Measurements from ENCODE around the gene SLX4IP.

Gene SLX4IP

GRCh38 chr20:10467681-10468339 is 32.7 kb downstream of the SLX4IP start:
- DNase-seq, result no peak

GRCh38 chr20:10468340-10468845 is 33.3 kb downstream of the SLX4IP start:
- no peak for DNase-seq

GRCh38 chr20:10469056-10469455 is 34.0 kb downstream of the SLX4IP start:
- DNase-seq, result no peak

- peak; percentile 50 for DNase-seq
Observed at GRCh38 chr20:10469599-10469998, 34.5 kb downstream of the SLX4IP start.

GRCh38 chr20:10470276-10470675 is 35.2 kb downstream of the SLX4IP start:
- DNase-seq, result no peak

- DNase-seq, result no peak
Observed at GRCh38 chr20:10472871-10473270, 37.8 kb downstream of the SLX4IP start.

- DNase-seq, result no peak
Observed at GRCh38 chr20:10474606-10475184, 39.6 kb downstream of the SLX4IP start.

- no peak for DNase-seq
Observed at GRCh38 chr20:10475225-10475624, 40.1 kb downstream of the SLX4IP start.

- DNase-seq, result no peak
Observed at GRCh38 chr20:10476319-10476724, 41.2 kb downstream of the SLX4IP start.

GRCh38 chr20:10478205-10478604 is 43.1 kb downstream of the SLX4IP start:
- DNase-seq, result no peak

- no peak for DNase-seq
Observed at GRCh38 chr20:10478930-10479329, 43.8 kb downstream of the SLX4IP start.

GRCh38 chr20:10481676-10482075 is 46.6 kb downstream of the SLX4IP start:
- DNase-seq, result no peak

- DNase-seq, result no peak
Observed at GRCh38 chr20:10483691-10484090, 48.6 kb downstream of the SLX4IP start.

GRCh38 chr20:10487142-10488136 is 52.3 kb downstream of the SLX4IP start:
- DNase-seq, result no peak

- no peak for DNase-seq
Observed at GRCh38 chr20:10488534-10488933, 53.4 kb downstream of the SLX4IP start.

GRCh38 chr20:10489853-10490252 is 54.7 kb downstream of the SLX4IP start:
- DNase-seq, result no peak

GRCh38 chr20:10490257-10490656 is 55.2 kb downstream of the SLX4IP start:
- DNase-seq, result no peak

GRCh38 chr20:10490706-10491105 is 55.6 kb downstream of the SLX4IP start:
- DNase-seq, result no peak

GRCh38 chr20:10492065-10492464 is 57.0 kb downstream of the SLX4IP start:
- DNase-seq, result no peak

GRCh38 chr20:10492844-10493243 is 57.7 kb downstream of the SLX4IP start:
- DNase-seq, result no peak

GRCh38 chr20:10495173-10495572 is 60.1 kb downstream of the SLX4IP start:
- DNase-seq, result no peak

GRCh38 chr20:10496465-10496864 is 61.4 kb downstream of the SLX4IP start:
- no peak for DNase-seq

- no peak for DNase-seq
Observed at GRCh38 chr20:10497283-10497682, 62.2 kb downstream of the SLX4IP start.

GRCh38 chr20:10497791-10498190 is 62.7 kb downstream of the SLX4IP start:
- DNase-seq, result no peak
